WTC11 (cell line): Measurements from ENCODE around the gene RGS16.

ENCODE experiments used
- ATF2 ChIP-seq: sonication (generic); formaldehyde crosslinking; IDR thresholded peaks from 2 replicates; pipeline ENCODE4 v1.8.1; 2022; ENCODE audit warnings: low read depth, missing genetic modification reagents, borderline replicate concordance
- ATF3 ChIP-seq: sonication (generic); formaldehyde crosslinking; conservative IDR thresholded peaks from 2 replicates; pipeline ENCODE4 v1.8.1; 2022; ENCODE audit warnings: mild to moderate bottlenecking, missing genetic modification reagents
- CTCF ChIP-seq: fragments of 200-600 bp; IDR thresholded peaks from 2 replicates; pipeline ENCODE4 v1.8.0; 2022; ENCODE audit warnings: antibody characterized with exemption
- MYBL2 ChIP-seq: sonication (generic); formaldehyde crosslinking; IDR thresholded peaks from 2 replicates; pipeline ENCODE4 v1.8.1; 2023; ENCODE audit warnings: mild to moderate bottlenecking, moderate library complexity, missing genetic modification reagents
- PREB ChIP-seq: sonication (generic); formaldehyde crosslinking; IDR thresholded peaks from 2 replicates; pipeline ENCODE4 v1.8.1; 2022; ENCODE audit warnings: mild to moderate bottlenecking, missing genetic modification reagents, moderate library complexity, borderline replicate concordance
- RELA ChIP-seq: sonication (generic); formaldehyde crosslinking; IDR thresholded peaks from 2 replicates; pipeline ENCODE4 v1.8.1; 2022; ENCODE audit warnings: missing genetic modification reagents, mild to moderate bottlenecking, borderline replicate concordance
- ZNF121 ChIP-seq: sonication (generic); formaldehyde crosslinking; IDR thresholded peaks from 2 replicates; pipeline ENCODE4 v1.8.0; 2023; ENCODE audit warnings: missing genetic modification reagents
- ZNF232 ChIP-seq: sonication (generic); formaldehyde crosslinking; IDR thresholded peaks from 2 replicates; pipeline ENCODE4 v1.8.0; 2022; ENCODE audit warnings: mild to moderate bottlenecking, missing genetic modification reagents
- ZNF671 ChIP-seq: fragments of 250-450 bp; sonication (Bioruptor Pico); IDR thresholded peaks from 2 replicates; pipeline ENCODE4 v1.8.0; 2021; ENCODE audit warnings: mild to moderate bottlenecking

GRCh38 chr1:182600745-182601415 lies 3.3 kb downstream of the RGS16 start:
- TF ChIP-seq CTCF (no peak), PREB (CRISPR knock-in tag) (no peak), MYBL2 (no peak), ATF2 (CRISPR knock-in tag) (no peak), ZNF121 (CRISPR knock-in tag) (no peak), ATF3 (no peak), ZNF232 (CRISPR knock-in tag) (no peak), RELA (CRISPR knock-in tag) (no peak), ZNF671 (no peak)
